Activated naive CD4-positive, alpha-beta T cell treated with anti-CD3 and anti-CD28 coated beads, Interleukin-2, amount 50 U/mL, for 72 hours (primary cell): Measurements from ENCODE around the gene GZMM. TPM values are rescaled to one million over a fixed set of nuclear protein-coding genes. Genes with fewer than 3 reads are reported as not detected.

Experiments used
- ATAC-seq, 2 donors: fragments of 150-1000 bp; cut with Tn5 transposase; 2 replicates each; pipeline ENCODE4 v1.10.0; 2021; ENCODE audit warnings: mild to moderate bottlenecking in 2 of 2, moderate library complexity in 2 of 2
- DNase-seq, 2 donors: peaks; one replicate each; pipeline ENCODE4 v3.0.0; 2021 to 2022; ENCODE audit warnings: low spot score in 2 of 2
- H3K27ac Mint-ChIP-seq, 2 donors: one replicate each; pipeline ENCODE4 v1.8.0; 2022; ENCODE audit warnings: mild to moderate bottlenecking in 2 of 2, mixed read lengths in 2 of 2
- H3K36me3 Mint-ChIP-seq, 2 donors: one replicate each; pipeline ENCODE4 v1.8.0; 2022; ENCODE audit warnings: mixed read lengths in 2 of 2
- H3K9me3 Mint-ChIP-seq, 2 donors: one replicate each; pipeline ENCODE4 v1.8.0; 2022; ENCODE audit warnings: mixed read lengths in 2 of 2
- total RNA-seq, 2 donors: library from RNA; stranded (reverse); gene quantifications; one replicate each; pipeline ENCODE4 v1.2.3, GENCODE V29; 2022

GZMM gene
- total RNA-seq, 2 donors from 2014 or later: 14.1 to 52.7 TPM

DNA sequence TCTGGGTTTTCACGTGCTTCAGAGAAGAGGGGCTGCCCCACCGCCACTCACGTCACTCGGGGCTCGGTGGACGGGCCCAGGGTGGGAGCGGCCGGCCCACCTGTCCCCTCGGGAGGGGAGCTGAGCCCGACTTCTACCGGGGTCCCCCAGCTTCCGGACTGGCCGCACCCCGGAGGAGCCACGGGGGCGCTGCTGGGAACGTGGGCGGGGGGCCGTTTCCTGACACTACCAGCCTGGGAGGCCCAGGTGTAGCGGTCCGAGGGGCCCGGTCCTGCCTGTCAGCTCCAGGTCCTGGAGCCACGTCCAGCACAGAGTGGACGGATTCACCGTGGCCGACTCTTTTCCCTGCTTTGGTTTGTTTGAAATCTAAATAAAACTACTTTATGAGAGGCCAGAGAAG is 2.2 kb upstream of the GZMM start:
- no peak for ATAC-seq
- no peak for DNase-seq
- peaks cover 0 to 5% of the 10 kb centered on the region in 2 donors for H3K36me3 Mint-ChIP-seq
- H3K27ac Mint-ChIP-seq: no peak overlapping the region
- no peaks in the 10 kb centered on the region for H3K9me3 Mint-ChIP-seq

DNA sequence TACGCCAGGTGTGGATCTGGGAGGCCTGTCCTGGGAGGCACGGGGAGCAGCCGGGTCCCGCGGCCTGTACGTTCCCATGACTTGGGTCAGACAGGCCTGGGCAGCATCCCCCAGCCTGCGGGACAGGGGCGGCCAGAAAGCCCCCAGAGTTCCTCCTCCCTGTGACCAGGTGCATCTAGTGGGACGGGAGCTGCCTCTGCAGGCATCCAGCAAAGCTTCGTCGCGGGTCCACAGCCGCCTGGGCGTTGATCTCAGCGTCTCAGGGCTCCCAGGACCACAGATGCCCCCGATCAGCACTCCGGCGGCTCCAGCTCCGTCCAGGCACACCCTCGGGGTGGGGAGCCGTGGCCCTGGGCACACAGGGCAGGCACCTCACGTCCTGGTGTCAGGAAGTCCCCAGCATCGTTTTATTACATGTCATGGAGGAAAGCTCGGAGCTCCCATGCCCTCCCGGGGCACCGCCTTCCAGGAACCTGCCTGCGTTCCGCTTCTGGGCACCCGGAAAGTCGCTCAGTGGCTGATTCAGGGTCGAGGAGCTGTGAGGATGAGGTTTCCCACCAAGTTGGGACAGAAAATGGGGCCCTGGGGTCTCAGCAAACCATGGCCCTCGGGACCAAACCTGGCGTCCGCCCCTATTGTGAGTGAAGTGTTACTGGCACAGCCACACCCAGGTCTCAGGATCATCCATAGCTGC is 1.5 kb upstream of the GZMM start:
- Mint-ChIP-seq H3K9me3 (no peaks in the 10 kb centered on the region), H3K27ac (peak overlapping the region in 1 of 2 donors; percentile 91), H3K36me3 (peaks cover 0 to 5% of the 10 kb centered on the region in 2 donors)
- no peak for ATAC-seq
- DNase-seq: no peak

DNA sequence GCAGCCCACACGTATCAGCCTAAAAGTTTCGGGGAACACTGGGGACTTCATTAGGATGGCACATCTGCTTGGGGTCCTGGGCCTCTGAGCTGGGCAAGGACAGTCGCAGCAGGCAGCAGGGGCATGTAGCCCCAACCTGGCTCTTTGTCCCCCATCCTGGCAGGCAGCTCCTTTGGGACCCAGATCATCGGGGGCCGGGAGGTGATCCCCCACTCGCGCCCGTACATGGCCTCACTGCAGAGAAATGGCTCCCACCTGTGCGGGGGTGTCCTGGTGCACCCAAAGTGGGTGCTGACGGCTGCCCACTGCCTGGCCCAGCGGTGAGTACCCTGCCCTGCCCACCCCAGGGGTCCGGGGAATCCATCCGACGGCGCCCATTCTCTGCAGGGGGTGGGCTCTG is 3.3 kb downstream of the GZMM start:
- H3K9me3 Mint-ChIP-seq: no peaks in the 10 kb centered on the region
- ATAC-seq: no peak
- no peak overlapping the region for H3K27ac Mint-ChIP-seq
- peaks cover 0 to 5% of the 10 kb centered on the region in 2 donors for H3K36me3 Mint-ChIP-seq
- DNase-seq: no peak

DNA sequence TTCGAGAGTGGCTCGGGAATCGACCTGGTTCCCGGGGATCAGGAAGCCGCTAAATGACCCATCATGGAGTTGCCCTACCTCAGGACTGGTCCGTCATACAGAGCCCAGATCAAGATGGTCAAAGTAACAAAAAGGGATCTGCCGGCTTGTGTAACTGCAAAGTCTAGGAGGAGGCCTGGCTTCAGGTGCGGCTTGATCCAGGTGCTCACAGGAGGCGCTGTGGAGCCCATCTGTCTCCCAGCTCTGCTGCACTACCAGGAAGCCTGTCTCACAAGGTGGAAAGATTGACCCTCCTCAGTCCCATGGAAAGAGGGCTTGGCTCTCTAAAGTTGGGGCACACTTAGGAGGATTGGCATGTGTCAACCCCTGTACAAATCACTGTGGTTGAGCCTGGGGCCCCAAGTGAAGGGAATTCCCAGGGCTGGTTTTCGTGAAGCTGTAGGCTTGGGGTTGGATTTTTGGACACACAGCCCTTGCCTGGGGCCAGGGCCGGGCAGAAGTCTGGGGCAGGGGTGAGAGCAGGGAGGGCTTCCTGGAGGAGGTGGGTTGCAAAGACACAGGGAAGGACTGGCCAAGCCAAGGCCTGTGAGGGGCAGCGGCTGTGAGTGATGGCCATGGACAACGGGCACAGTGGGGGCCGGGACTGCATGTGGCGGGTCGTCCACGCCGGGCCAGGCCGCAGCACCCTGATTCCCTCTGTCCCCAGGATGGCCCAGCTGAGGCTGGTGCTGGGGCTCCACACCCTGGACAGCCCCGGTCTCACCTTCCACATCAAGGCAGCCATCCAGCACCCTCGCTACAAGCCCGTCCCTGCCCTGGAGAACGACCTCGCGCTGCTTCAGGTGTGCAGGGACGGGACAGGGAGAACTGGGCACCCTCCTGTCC is 4.2 kb downstream of the GZMM start:
- H3K27ac Mint-ChIP-seq: peak overlapping the region in 1 of 2 donors; percentile 20
- no peak for ATAC-seq
- peaks cover 0 to 5% of the 10 kb centered on the region in 2 donors for H3K36me3 Mint-ChIP-seq
- no peaks in the 10 kb centered on the region for H3K9me3 Mint-ChIP-seq
- no peak for DNase-seq

DNA sequence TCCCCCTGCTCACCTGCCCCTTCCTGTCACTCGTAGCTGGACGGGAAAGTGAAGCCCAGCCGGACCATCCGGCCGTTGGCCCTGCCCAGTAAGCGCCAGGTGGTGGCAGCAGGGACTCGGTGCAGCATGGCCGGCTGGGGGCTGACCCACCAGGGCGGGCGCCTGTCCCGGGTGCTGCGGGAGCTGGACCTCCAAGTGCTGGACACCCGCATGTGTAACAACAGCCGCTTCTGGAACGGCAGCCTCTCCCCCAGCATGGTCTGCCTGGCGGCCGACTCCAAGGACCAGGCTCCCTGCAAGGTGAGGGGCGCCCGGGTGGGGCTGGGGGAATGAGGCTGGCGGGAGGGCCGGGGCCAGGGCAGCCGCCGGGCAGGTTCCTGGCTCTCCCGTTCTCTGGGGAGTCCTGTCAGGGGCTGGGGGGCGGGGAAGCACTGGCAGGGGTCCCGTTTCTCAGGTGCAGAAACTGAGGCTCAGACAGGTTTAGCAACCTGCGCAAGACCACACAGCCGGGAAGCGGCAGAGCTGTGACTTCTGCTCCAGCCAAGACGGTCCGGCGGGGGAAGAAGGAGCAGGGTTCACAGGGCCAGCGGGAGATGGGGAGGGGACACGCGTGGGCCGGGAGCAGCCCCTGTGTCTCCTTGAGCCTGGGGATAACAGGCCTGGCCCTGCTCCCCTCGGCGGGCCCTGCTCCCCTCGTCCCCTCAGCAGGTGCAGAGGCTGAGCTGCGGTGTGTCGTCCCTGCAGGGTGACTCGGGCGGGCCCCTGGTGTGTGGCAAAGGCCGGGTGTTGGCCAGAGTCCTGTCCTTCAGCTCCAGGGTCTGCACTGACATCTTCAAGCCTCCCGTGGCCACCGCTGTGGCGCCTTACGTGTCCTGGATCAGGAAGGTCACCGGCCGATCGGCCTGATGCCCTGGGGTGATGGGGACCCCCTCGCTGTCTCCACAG is 5.3 kb downstream of the GZMM start:
- DNase-seq (no peak), ATAC-seq (no peak)
- Mint-ChIP-seq H3K36me3 (peaks cover 0 to 2% of the 10 kb centered on the region in 2 donors), H3K27ac (no peak overlapping the region), H3K9me3 (no peaks in the 10 kb centered on the region)

DNA sequence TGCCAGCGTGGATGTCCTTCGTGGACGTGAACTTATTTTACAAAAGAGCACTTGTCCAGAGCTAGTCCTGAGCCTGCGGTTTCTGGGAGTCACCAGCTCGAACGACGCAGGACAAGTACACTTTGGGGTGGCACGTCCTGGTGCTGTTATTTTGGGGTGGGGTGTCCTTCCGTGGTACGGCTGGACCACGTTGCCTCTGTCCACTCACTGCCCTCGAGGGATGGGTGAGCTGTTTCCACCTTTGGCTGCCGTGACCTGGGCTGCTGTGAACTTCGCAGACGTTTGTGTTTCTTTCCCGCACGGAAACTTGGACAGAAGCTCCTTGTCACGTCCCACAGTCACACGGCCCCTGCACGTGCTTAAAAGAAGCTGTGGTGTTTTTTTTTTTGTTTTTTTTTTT is 11.0 kb downstream of the GZMM start:
- no peaks in the 10 kb centered on the region for H3K9me3 Mint-ChIP-seq
- no peak for ATAC-seq
- H3K27ac Mint-ChIP-seq: no peak overlapping the region
- no peak for DNase-seq
- no peaks in the 10 kb centered on the region for H3K36me3 Mint-ChIP-seq

DNA sequence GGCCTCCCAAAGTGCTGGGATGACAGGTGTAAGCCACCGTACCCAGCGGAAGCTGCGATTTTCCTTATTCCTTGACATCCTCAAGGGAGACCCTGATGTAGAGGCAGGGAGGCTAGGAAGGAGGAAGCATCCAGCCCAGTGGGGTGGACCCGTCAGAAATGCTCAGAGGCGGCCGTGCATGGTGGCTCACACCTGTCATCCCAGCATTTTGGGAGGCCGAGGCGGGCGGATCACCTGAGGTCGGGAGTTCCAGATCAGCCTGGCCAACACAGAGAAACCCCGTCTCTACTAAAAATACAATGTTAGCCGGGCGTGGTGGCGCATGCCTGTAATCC is 11.6 kb downstream of the GZMM start:
- DNase-seq (no peak), ATAC-seq (no peak)
- H3K36me3 Mint-ChIP-seq: no peaks in the 10 kb centered on the region
- H3K9me3 Mint-ChIP-seq: no peaks in the 10 kb centered on the region
- H3K27ac Mint-ChIP-seq: no peak overlapping the region

DNA sequence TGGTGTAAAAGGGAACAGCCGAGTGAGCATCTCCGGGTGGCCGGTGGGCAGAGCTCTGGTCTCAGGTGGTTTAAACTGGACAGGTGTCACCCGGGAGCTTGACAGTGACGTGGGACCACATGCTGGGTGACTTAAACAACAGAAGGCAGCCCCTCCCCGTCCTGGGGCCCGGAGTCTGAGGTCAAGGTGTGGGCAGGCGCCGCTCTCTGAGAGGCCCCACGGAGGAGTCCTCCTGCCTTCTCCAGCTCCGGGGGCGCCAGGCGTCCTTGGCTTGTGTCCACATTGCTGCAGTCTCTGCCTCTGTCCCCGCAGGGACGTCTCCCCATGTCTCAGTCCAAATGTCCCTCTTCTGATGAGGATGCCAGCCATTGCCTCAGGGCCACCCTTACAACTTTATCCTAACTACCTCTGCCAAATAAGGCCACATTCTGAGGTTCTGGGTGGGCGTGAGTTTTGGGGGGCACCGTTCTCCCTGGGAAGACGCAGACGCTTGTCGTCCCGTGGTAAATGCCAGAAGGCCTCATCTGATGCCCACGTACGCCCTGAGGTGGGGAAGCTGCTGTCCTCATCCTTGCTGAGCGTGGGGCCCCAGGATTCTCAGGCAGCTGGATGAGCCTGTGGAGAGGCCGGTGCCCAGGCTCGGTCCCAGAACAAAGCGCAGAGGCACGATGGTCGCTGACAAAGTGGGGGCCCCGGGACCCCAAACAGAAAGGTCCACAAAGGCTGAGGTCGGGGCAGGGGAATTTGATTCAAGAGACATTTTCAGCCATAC is 12.9 kb downstream of the GZMM start:
- ATAC-seq (no peak), DNase-seq (no peak)
- no peaks in the 10 kb centered on the region for H3K9me3 Mint-ChIP-seq
- H3K27ac Mint-ChIP-seq: no peak overlapping the region
- no peaks in the 10 kb centered on the region for H3K36me3 Mint-ChIP-seq

DNA sequence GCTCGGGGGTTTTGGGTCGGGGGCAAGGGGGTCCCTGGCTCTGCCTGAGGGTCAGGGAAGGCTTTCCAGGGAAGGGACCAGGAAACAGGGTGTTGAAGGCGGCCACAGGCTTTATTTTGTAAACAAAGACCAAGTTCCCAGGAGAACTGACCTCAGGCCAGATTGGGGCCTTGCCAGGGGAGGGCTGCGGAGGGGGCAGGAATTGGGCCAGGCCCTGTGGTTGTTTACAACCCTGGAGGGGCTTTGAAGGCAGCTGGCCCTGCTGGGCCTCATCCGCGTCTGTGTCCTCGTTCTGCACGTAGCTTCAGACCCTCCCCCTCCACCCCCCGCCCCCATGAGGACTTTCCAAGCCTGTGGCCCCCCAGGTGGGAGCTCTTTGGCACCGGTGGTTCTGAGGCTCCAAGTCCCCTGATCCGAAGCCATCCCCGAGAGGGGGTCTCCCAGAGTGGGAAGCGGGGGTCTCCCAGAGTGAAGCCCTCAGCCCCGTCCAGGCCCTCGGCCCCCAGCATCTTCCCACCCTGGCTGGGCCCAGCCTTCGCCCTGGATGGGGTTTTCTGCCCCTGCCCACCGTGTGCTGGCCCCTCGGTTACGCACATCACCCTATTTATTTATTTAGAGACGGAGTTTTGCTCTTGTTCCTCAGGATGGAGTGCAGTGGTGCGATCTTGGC is 15.1 kb downstream of the GZMM start:
- H3K27ac Mint-ChIP-seq: no peak overlapping the region
- DNase-seq (no peak), ATAC-seq (no peak)
- H3K36me3 Mint-ChIP-seq: no peaks in the 10 kb centered on the region
- no peaks in the 10 kb centered on the region for H3K9me3 Mint-ChIP-seq

DNA sequence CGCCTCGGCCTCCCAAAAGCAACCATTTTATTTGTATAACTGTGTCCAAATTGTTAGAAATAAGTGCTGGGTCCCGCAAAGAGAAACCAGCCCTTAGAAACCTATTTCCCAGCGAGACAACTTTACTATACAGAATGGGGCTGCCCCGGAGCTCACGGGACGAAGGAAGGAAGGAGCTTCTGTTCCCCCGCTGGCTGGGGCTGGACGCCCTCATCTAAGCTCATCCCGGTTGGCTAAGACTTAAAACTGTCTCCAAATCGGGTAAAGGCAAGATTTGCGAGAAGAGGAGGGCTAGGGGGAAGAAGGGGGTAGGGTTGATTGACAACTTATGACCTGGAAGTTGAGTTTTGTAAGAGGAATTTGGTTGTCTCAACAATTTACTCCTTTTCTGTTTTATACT is 16.3 kb downstream of the GZMM start:
- no peak overlapping the region for H3K27ac Mint-ChIP-seq

DNA sequence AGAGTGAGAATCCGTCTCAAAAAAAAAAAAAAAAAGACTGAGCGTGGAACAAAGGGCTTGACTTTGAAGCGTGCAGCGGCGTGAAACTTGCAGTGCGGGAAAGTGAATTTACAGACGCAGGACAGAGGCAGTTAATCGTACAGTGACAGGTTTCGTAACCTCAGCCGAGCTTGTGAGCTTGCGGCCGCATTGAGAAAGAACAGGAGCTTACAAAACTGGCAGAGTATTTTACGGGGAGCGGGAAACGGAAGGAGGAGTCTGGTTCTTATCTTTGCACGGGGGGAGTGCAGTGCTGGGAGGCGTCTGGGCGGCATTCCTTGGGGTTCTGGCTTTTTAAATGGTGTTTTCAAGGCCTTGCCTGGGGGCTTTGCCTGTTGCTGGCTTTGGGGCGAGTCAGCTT is 22.6 kb downstream of the GZMM start:
- H3K27ac Mint-ChIP-seq: no peak overlapping the region
- DNase-seq (no peak), ATAC-seq (no peak)
- H3K36me3 Mint-ChIP-seq: no peaks in the 10 kb centered on the region
- H3K9me3 Mint-ChIP-seq: no peaks in the 10 kb centered on the region

More for the DNA sequence above, 16.3 kb downstream of the GZMM start:
- no peaks in the 10 kb centered on the region for H3K9me3 Mint-ChIP-seq
- DNase-seq (no peak), ATAC-seq (no peak)
- no peaks in the 10 kb centered on the region for H3K36me3 Mint-ChIP-seq

DNA sequence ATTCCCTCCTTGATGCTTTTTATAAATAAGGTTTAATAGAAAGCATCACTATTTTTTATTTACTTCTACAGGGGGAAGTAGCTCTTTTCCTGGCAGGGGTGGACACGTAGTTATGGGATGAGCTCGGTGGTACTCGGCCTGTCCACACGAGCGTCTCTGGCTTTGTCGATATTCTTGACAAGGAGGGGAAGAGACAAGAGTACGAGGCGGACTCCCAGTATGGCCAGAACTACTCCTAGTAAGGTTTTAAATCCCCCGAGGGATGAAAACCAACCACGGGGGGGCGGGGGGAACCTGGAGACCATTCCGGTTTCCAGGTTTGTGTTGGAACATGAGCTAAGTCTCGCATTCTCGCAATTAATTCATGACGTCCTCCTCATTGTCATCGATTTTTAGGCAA is 23.0 kb downstream of the GZMM start:
- DNase-seq: no peak

DNA sequence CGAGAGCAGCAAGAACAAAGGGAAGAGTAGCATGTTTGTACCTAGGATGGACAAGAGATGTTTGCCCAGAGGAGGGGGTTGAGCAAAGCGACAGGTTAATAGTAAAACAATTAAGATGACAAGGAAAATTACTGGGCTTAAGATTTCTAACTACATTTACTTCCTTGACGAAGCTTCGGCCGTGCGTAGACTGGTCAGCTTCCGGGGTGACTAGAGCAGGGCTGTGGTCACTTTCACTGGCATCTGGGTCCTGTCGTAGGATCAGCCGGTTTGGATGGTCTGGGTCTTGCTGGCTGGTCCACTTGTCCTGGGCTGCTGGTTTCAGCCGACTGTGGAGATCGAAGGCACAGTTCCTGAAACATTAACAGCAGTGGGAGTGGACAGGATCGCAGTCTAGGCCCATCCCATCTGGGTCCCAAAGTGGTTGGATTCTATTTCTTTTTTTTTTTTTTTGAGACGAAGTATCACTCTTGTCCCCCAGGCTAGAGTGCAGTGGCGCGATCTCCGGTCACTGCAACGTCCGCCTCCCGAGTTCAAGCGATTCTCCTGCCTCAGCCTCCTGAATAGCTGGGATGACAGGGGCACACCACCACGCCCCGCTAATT is 23.5 kb downstream of the GZMM start:
- no peaks in the 10 kb centered on the region for H3K9me3 Mint-ChIP-seq
- no peak overlapping the region for H3K27ac Mint-ChIP-seq
- ATAC-seq: no peak
- no peak for DNase-seq
- no peaks in the 10 kb centered on the region for H3K36me3 Mint-ChIP-seq

More for the DNA sequence above, 23.0 kb downstream of the GZMM start:
- H3K27ac Mint-ChIP-seq: no peak overlapping the region
- ATAC-seq: no peak
- no peaks in the 10 kb centered on the region for H3K36me3 Mint-ChIP-seq
- H3K9me3 Mint-ChIP-seq: no peaks in the 10 kb centered on the region

DNA sequence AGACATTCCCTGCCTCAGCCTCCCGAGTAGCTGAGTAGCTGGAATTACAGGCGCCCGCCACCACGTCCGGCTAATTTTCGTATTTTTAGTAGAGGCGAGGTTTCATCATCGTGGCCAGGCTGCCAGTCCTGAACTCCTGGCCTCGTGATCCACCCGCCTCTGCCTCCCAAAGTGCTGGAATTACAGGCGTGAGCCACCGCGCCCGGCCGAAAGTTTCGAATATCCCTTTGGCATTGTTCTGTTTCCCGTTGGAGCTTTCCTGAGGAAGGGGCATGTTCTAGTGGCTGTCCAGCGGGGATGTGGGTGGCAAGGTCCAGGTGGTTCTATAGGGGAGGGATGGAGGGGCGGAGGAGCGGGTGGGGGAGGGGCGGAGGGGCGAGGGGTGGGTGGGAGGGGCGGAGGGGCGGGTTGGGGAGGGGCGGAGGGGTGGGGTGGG is 26.4 kb downstream of the GZMM start:
- H3K36me3 Mint-ChIP-seq: peaks cover 5 to 6% of the 10 kb centered on the region in 2 donors
- H3K27ac Mint-ChIP-seq: no peak overlapping the region
- no peak for ATAC-seq
- H3K9me3 Mint-ChIP-seq: no peaks in the 10 kb centered on the region
- DNase-seq: no peak

DNA sequence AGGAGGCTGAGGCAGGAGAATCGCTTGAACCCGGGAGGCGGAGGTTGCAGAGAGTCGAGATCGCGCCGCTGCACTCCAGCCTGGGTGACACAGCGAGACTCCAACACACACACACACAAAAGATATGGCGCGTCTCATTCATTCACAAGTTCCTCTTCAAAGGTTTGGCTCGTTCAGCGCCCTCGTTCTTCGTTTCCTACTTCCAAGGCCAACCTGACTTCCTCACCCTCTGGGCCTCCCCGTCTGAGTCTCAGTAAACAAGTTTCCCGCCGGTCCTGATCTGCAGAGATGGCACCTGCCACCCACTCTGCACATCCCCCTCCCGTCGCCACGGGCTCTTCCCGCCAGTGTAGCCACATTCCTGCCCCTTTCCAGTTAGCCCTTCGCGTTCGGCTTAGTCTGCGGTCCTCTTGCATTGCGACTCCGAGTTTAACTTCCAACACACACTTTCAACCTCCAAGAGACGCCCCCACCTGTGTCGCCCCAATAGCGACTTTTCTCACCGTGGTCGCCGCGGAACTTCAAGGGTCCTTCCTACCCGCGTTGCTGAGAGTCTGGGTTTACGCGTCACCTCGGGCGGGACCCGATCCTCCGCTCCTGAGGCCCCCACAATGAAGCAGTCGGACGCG is 27.2 kb downstream of the GZMM start:
- Mint-ChIP-seq H3K36me3 (peaks cover 5 to 6% of the 10 kb centered on the region in 2 donors), H3K27ac (peak overlapping the region; percentile 81 to 95), H3K9me3 (no peaks in the 10 kb centered on the region)
- peak; percentile 37 to 39 for ATAC-seq
- peak in 1 of 2 donors; percentile 53 for DNase-seq
